WERI-Rb-1 (cell line): ENCODE measurements around the gene HDDC2.

Experiments used
- DNase-seq: peaks from one replicate; pipeline ENCODE4 v3.0.0-alpha.2; 2020
- H3K27ac ChIP-seq: fragments of 250-450 bp; sonication (Bioruptor Pico); 2 replicates; pipeline ENCODE4 v1.5.1; 2020; ENCODE audit warnings: mild to moderate bottlenecking, moderate library complexity
- H3K27me3 ChIP-seq: fragments of 250-450 bp; sonication (Bioruptor Pico); 2 replicates; pipeline ENCODE4 v1.5.1; 2021; ENCODE audit warnings: mild to moderate bottlenecking, low read depth, moderate library complexity; ENCODE audit not compliant: insufficient read depth, severe bottlenecking
- H3K36me3 ChIP-seq: fragments of 250-450 bp; sonication (Bioruptor Pico); 2 replicates; pipeline ENCODE4 v1.5.1; 2020; ENCODE audit warnings: mild to moderate bottlenecking, moderate library complexity
- H3K4me3 ChIP-seq: 2 replicates; pipeline ENCODE4 v1.5.1; 2011; ENCODE audit warnings: low read depth, mild to moderate bottlenecking, control low read depth, low read length
- H3K9me3 ChIP-seq: fragments of 250-450 bp; sonication (Bioruptor Pico); 2 replicates; pipeline ENCODE4 v1.5.1; 2021; ENCODE audit warnings: mild to moderate bottlenecking, moderate library complexity; ENCODE audit not compliant: severe bottlenecking
- TF ChIP-seq, protein P1 (sequence below): IDR thresholded peaks from 2 replicates; pipeline ENCODE4 v1.5.1; 2011; ENCODE audit warnings: low read depth, mild to moderate bottlenecking, control low read depth, inconsistent platforms, low read length

Gene HDDC2

DNA sequence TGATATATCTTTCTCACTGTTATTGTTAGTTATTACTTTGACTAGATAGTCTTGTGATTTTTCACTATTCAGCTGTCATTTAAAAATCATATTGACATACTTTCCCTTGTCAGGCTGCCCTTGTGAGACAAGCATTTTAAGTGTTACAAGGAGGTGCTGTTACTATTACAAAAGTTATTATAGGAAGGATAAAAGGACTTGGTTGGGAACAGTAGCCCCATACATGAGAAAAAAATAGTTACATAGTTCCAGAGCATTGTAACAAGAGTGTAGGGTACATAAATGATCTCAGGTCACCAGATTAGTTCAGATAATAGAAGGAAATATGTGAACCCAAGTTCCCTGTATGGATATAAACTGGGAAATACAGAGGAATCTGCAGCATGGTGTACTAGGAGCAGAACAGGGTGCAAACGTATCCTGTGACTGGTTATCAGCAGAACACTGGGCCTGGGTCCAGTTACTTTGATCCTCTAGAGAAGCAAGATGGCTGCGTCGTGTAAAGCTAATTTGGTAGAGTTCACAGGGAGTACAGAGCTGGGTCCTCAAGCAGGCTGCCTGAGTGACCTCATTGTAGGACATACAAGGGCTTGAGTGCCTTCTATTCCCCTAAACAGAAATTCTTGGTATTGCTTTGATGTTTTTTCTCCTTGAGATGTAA lies 38.5 kb upstream of the HDDC2 start:
- TF ChIP-seq, protein P1, sequence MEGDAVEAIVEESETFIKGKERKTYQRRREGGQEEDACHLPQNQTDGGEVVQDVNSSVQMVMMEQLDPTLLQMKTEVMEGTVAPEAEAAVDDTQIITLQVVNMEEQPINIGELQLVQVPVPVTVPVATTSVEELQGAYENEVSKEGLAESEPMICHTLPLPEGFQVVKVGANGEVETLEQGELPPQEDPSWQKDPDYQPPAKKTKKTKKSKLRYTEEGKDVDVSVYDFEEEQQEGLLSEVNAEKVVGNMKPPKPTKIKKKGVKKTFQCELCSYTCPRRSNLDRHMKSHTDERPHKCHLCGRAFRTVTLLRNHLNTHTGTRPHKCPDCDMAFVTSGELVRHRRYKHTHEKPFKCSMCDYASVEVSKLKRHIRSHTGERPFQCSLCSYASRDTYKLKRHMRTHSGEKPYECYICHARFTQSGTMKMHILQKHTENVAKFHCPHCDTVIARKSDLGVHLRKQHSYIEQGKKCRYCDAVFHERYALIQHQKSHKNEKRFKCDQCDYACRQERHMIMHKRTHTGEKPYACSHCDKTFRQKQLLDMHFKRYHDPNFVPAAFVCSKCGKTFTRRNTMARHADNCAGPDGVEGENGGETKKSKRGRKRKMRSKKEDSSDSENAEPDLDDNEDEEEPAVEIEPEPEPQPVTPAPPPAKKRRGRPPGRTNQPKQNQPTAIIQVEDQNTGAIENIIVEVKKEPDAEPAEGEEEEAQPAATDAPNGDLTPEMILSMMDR: no peak
- no peak for DNase-seq
- H3K4me3 ChIP-seq: no peak overlapping the region
- H3K27ac ChIP-seq: no peak overlapping the region
- no peaks in the 10 kb centered on the region for H3K36me3 ChIP-seq
- no peaks in the 10 kb centered on the region for H3K9me3 ChIP-seq
- no peaks in the 10 kb centered on the region for H3K27me3 ChIP-seq

DNA sequence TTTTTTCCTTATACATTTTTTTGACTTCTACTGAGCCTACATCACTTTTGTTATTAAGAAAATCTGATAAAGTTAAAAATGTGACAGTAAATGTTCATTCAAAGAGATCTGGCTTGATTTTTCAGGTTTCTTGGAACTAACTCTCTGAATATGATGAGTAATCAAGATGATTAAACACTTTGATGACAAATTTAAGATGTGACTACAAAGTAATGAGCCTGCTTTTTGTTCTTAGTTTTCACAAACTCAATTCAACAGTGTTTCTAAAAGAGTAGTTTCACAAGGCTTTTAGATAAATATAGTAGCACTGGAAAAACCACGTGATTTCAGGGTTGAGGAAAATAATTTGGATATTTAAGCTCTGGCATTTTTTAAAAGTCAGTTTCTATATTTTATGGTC lies 37.9 kb upstream of the HDDC2 start:
- DNase-seq: no peak
- Histone ChIP-seq H3K4me3 (no peak overlapping the region), H3K9me3 (no peaks in the 10 kb centered on the region), H3K36me3 (no peaks in the 10 kb centered on the region), H3K27ac (no peak overlapping the region), H3K27me3 (no peaks in the 10 kb centered on the region)
- TF ChIP-seq, protein P1: no peak

GRCh38 chr6:125338381-125338780 lies 36.6 kb upstream of the HDDC2 start:
- Histone ChIP-seq H3K9me3 (no peaks in the 10 kb centered on the region), H3K4me3 (no peak overlapping the region), H3K27me3 (no peaks in the 10 kb centered on the region), H3K36me3 (no peaks in the 10 kb centered on the region), H3K27ac (no peak overlapping the region)
- TF ChIP-seq, protein P1: no peak
- no peak for DNase-seq

GRCh38 chr6:125337706-125338105 lies 35.9 kb upstream of the HDDC2 start:
- Histone ChIP-seq H3K4me3 (no peak overlapping the region), H3K9me3 (no peaks in the 10 kb centered on the region), H3K36me3 (no peaks in the 10 kb centered on the region), H3K27ac (no peak overlapping the region), H3K27me3 (no peaks in the 10 kb centered on the region)
- DNase-seq: no peak
- TF ChIP-seq, protein P1: no peak

GRCh38 chr6:125332664-125333063 lies 30.9 kb upstream of the HDDC2 start:
- H3K27me3 ChIP-seq: no peaks in the 10 kb centered on the region
- no peak for DNase-seq

GRCh38 chr6:125325586-125325985 lies 23.8 kb upstream of the HDDC2 start:
- DNase-seq: no peak
- H3K4me3 ChIP-seq: no peak overlapping the region
- no peak overlapping the region for H3K27ac ChIP-seq
- H3K36me3 ChIP-seq: no peaks in the 10 kb centered on the region
- H3K27me3 ChIP-seq: no peaks in the 10 kb centered on the region
- TF ChIP-seq, protein P1: no peak
- no peaks in the 10 kb centered on the region for H3K9me3 ChIP-seq

More at GRCh38 chr6:125332664-125333063, 30.9 kb upstream of the HDDC2 start:
- Histone ChIP-seq H3K27ac (no peak overlapping the region), H3K4me3 (no peak overlapping the region), H3K9me3 (no peaks in the 10 kb centered on the region), H3K36me3 (no peaks in the 10 kb centered on the region)
- TF ChIP-seq, protein P1: no peak
